Femur (tissue), 1 donor: ENCODE measurements around the gene IL23R.

ENCODE experiments used
- DNase-seq: peaks from one replicate; pipeline ENCODE4 v3.0.0-alpha.2; 2017

Gene IL23R

DNA sequence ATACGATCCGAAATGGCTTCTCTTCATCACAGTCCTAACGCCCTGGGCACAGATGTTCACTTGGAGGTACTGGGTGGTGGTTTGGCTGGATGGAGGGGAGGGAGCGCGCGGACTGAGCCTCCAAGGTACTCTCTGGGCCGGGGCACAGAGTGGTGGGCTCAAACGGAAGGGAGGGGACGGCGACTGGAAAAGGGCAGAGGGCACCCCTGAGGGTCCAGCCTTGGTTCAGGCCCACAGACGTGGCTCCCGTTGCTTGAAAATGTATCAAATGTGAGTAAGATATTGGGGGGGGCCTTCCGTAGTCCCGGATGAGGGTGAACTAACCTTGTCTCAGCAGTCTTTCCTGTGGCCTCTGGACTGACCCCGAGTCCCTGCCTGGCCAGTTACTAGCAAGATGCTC lies 141.9 kb downstream of the IL23R start:
- no peak for DNase-seq
